ENCODE data around the gene LFNG.

LFNG gene

DNA sequence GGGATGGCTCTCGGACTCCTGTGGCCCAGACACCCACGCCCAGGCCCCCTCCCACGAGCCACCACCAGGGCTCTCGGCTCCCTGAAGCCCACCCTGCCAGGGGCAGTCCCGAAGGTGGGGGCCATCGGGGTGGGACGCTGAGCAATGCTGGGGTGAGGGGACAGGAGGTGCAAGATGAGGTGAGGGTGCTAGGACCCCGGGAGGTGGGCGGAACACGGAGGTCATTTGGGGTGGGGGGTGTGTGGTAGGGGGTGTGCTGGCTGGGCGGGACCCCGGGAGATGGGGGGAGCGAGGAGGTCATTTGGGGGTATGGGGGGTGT lies 17.0 kb upstream of the LFNG start:
- Histone ChIP-seq H3K4me1 (ENCODE audit: control insufficient read depth in 5 of 5, insufficient read depth in 5 of 5, low read length in 5 of 5) (peaks cover 2 to 37% (median 27%) of the 10 kb centered on the region in 5 donors), H3K4me3 (ENCODE audit: low read depth in 1 of 5, low read length in 5 of 5) (no peak overlapping the region), H3K27ac (ENCODE audit: low read depth, low read length) (no peak overlapping the region), H3K27me3 (ENCODE audit: control insufficient read depth in 5 of 5, insufficient read depth in 4 of 5, low read length in 5 of 5) (no peaks in the 10 kb centered on the region), H3K9ac (ENCODE audit: low read length in 5 of 5) (no peak overlapping the region), H3K9me3 (ENCODE audit: control insufficient read depth in 5 of 5, low read length in 5 of 5) (no peaks in the 10 kb centered on the region), H3K36me3 (ENCODE audit: control insufficient read depth in 5 of 5, insufficient read depth in 5 of 5, low read length in 5 of 5) (no peaks in the 10 kb centered on the region)

DNA sequence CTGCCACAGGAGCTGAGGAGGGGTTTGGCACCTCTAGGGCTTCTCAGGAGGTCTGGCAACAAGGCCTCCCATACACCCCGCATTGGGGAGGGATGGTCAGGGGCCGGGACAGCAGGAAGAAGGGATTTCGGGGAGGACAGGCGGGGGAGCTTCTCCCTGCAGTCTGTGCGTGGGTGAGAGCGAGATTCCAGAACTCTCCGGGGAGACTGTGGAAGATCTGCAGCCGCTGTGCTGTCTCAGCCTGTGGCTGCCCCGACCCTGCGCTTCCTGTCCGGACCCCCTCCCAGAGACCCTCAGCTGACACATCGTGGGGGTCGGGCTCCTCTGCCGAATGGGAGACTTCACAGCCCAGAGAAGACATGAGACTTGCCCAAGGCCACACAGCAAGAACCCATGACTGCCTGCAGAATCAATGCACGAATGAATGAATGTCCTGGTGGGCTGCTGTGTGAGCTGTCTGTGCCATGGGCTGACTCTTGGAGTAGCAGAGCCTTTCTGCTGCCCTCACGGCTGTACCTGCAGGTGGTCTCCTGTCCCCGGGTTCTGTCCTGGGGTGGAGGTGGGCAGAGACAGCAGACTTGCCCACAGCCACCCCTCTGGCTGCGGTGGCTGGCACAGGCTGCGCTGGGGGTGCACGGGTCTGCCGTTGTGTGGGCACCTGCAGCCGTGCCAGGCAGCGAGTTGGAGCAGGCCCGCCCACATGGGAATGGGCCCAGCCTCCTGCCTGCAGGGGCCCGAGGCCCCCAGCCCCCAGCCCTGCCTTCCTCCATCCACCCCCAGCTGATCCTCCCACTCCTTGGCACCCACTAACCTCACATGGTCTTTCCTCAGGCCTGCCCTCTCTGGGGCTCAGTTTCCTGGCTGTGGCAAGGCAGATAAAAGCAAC lies 16.3 kb upstream of the LFNG start:
- peaks cover 6 to 38% (median 29%) of the 10 kb centered on the region in 5 donors for H3K4me1 ChIP-seq (ENCODE audit: control insufficient read depth in 5 of 5, insufficient read depth in 5 of 5, low read length in 5 of 5)
- H3K9me3 ChIP-seq (ENCODE audit: control insufficient read depth in 5 of 5, low read length in 5 of 5) = no peaks in the 10 kb centered on the region
- H3K36me3 ChIP-seq (ENCODE audit: control insufficient read depth in 5 of 5, insufficient read depth in 5 of 5, low read length in 5 of 5) = no peaks in the 10 kb centered on the region
- H3K27ac ChIP-seq (ENCODE audit: low read depth, low read length) = no peak overlapping the region
- no peak overlapping the region for H3K9ac ChIP-seq (ENCODE audit: low read length in 5 of 5)
- H3K27me3 ChIP-seq (ENCODE audit: control insufficient read depth in 5 of 5, insufficient read depth in 4 of 5, low read length in 5 of 5) = no peaks in the 10 kb centered on the region
- H3K4me3 ChIP-seq (ENCODE audit: low read depth in 1 of 5, low read length in 5 of 5) = peak overlapping the region in 1 of 5 donors; percentile 2

DNA sequence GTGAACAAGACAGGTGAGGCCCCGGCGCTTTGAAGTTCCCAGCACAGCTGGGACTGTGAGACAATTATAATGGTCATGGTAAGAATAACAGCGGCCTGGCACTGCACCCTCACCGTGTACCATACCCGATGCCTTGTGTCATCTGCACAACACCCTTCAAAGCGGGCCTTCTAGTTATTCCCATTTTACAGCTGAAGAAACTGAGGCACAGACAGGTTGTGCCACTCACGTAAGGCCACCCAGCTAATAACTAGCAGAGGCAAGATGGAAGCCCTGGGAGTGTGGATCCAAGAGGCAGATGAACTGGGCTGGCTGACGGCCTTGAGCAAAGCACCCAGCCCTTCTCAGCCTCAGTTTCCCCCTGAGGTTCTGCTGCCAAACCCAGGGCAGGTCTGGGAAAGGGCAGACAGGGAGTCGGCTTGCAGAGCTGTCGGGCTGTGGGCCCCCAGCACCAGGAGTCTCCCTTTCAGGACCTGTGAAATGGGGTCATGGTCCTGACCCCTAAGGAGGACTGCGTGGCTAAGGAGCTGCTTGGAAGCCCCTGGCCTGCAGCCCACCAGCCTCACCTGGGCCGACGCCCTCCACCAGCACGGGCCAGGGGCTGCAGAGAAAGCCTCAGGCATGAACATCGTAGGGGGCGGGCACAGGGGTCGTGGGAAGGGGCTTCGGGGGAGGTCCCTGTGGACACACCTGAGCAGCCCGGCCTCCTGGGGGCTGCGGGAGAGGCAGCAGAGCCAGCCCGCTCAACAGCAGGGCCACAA lies 15.3 kb upstream of the LFNG start:
- Histone ChIP-seq H3K9ac (ENCODE audit: low read length in 5 of 5) (no peak overlapping the region), H3K27me3 (ENCODE audit: control insufficient read depth in 5 of 5, insufficient read depth in 4 of 5, low read length in 5 of 5) (no peaks in the 10 kb centered on the region), H3K4me3 (ENCODE audit: low read depth in 1 of 5, low read length in 5 of 5) (no peak overlapping the region), H3K36me3 (ENCODE audit: control insufficient read depth in 5 of 5, insufficient read depth in 5 of 5, low read length in 5 of 5) (no peaks in the 10 kb centered on the region), H3K9me3 (ENCODE audit: control insufficient read depth in 5 of 5, low read length in 5 of 5) (no peaks in the 10 kb centered on the region), H3K4me1 (ENCODE audit: control insufficient read depth in 5 of 5, insufficient read depth in 5 of 5, low read length in 5 of 5) (peaks cover 12 to 39% (median 35%) of the 10 kb centered on the region in 5 donors), H3K27ac (ENCODE audit: low read depth, low read length) (no peak overlapping the region)

DNA sequence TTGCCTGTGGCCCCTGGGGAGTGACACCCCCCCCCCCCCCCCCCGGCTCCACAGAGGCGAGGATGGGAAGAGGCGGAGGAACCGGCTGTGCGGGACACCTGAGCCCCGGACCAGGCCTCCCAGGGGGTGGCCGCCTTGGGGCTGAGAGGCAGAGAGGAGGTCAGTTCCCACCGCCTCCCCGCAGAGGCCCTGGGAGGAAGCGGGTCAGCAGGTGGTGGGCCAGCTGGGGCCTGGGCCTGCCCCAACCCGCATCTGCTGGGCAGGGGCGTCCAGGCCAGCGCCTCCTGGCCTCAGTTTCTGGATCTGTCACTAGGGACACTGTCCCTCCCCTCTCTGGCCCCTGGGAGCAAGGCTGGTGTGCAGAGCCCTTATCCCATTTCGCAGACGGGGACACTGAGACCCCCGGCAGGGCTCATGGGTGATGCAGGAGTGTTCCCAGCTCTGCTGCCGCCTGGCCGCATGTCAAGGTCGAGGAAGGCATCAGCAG lies 14.6 kb upstream of the LFNG start:
- no peak overlapping the region for H3K27ac ChIP-seq (ENCODE audit: low read depth, low read length)
- no peaks in the 10 kb centered on the region for H3K36me3 ChIP-seq (ENCODE audit: control insufficient read depth in 5 of 5, insufficient read depth in 5 of 5, low read length in 5 of 5)
- no peaks in the 10 kb centered on the region for H3K27me3 ChIP-seq (ENCODE audit: control insufficient read depth in 5 of 5, insufficient read depth in 4 of 5, low read length in 5 of 5)
- H3K4me3 ChIP-seq (ENCODE audit: low read depth in 1 of 5, low read length in 5 of 5) = no peak overlapping the region
- no peaks in the 10 kb centered on the region for H3K9me3 ChIP-seq (ENCODE audit: control insufficient read depth in 5 of 5, low read length in 5 of 5)
- H3K4me1 ChIP-seq (ENCODE audit: control insufficient read depth in 5 of 5, insufficient read depth in 5 of 5, low read length in 5 of 5) = peaks cover 9 to 41% (median 37%) of the 10 kb centered on the region in 5 donors
- H3K9ac ChIP-seq (ENCODE audit: low read length in 5 of 5) = no peak overlapping the region

DNA sequence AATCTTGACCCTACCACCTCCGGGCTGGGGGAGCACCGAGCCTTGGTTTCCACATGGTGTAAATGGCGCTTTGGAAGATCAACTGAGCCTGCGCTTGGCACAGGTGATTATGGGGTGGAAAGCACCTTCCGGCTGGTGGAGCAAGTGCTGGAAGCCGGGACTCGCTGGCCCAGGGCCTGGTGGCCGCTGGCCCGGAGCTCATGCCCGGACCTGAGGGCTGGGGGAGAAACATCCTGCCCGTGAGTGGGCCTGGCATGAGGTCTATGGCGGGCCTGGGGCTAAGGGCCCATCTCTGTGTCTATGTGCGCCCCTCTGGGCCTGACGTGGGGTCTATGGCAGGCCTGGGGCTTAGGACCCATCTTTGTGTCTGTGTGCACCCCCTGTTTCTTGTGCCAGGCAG lies 14.2 kb upstream of the LFNG start:
- no peak overlapping the region for H3K27ac ChIP-seq (ENCODE audit: low read depth, low read length)
- no peak overlapping the region for H3K4me3 ChIP-seq (ENCODE audit: low read depth in 1 of 5, low read length in 5 of 5)
- no peaks in the 10 kb centered on the region for H3K9me3 ChIP-seq (ENCODE audit: control insufficient read depth in 5 of 5, low read length in 5 of 5)

DNA sequence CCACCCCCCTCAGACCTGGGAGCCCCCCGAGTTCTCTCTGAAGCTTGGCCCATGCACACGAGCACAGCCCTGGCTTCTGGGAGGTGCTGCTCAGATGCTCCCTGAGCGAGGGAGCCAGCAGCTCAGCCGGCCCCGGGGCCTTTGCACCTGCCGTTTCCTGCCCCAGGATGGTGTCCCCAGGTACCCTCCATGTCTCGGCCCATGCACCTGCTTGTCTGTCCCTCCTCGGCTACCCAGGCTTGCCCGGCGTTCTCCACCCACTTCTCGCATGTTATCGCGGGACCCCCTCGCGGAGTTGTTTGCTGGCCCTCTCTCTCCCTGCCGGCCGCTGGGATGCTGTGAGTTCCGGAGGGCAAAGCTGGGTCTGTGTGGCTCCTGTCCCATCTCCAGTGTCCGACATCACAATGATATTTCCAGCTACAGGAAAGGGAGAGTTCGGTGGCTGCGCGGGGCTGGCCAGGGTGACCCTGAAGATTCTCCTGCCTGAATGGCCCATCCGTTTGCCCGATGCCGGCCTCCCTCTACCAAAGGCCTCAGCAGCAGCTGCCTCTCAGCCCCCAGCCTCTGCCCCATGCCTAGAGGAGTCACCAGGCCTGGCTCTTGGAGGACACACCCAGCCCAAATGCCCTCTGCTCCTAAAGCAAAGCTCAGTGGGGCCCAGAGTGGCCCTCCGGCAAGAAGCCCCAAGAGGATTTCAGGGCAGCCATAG lies 12.2 kb upstream of the LFNG start:
- peaks cover 13 to 65% (median 61%) of the 10 kb centered on the region in 5 donors for H3K4me1 ChIP-seq (ENCODE audit: control insufficient read depth in 5 of 5, insufficient read depth in 5 of 5, low read length in 5 of 5)
- H3K27ac ChIP-seq (ENCODE audit: low read depth, low read length) = no peak overlapping the region
- no peaks in the 10 kb centered on the region for H3K9me3 ChIP-seq (ENCODE audit: control insufficient read depth in 5 of 5, low read length in 5 of 5)
- no peaks in the 10 kb centered on the region for H3K27me3 ChIP-seq (ENCODE audit: control insufficient read depth in 5 of 5, insufficient read depth in 4 of 5, low read length in 5 of 5)
- H3K36me3 ChIP-seq (ENCODE audit: control insufficient read depth in 5 of 5, insufficient read depth in 5 of 5, low read length in 5 of 5) = no peaks in the 10 kb centered on the region
- peak overlapping the region in 2 of 5 donors; percentile 13 to 28 for H3K9ac ChIP-seq (ENCODE audit: low read length in 5 of 5)
- peak overlapping the region in 1 of 5 donors; percentile 34 for H3K4me3 ChIP-seq (ENCODE audit: low read depth in 1 of 5, low read length in 5 of 5)

More for the DNA sequence above, 14.2 kb upstream of the LFNG start:
- no peaks in the 10 kb centered on the region for H3K36me3 ChIP-seq (ENCODE audit: control insufficient read depth in 5 of 5, insufficient read depth in 5 of 5, low read length in 5 of 5)
- no peaks in the 10 kb centered on the region for H3K27me3 ChIP-seq (ENCODE audit: control insufficient read depth in 5 of 5, insufficient read depth in 4 of 5, low read length in 5 of 5)
- H3K9ac ChIP-seq (ENCODE audit: low read length in 5 of 5) = no peak overlapping the region
- H3K4me1 ChIP-seq (ENCODE audit: control insufficient read depth in 5 of 5, insufficient read depth in 5 of 5, low read length in 5 of 5) = peaks cover 9 to 45% (median 42%) of the 10 kb centered on the region in 5 donors

DNA sequence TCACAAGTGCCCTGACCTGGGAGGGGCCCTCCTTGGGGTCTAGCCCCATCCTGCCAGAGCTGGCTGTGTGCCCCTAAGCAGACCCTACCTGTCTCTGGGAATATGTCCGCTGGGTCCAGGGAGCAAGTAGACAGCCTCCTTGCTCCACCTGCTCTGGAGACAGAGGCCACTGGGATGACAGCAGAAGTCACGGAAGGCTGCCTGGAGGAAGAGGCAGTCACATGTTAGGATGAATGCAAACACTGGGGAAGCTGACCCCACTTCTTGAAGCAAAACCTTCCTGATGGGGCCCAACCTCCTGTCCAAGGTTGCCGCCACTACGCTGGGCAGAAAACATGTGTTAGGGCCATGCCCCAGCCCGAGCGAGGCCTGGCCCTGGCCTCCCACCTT lies 11.7 kb upstream of the LFNG start:
- no peaks in the 10 kb centered on the region for H3K36me3 ChIP-seq (ENCODE audit: control insufficient read depth in 5 of 5, insufficient read depth in 5 of 5, low read length in 5 of 5)
- H3K27ac ChIP-seq (ENCODE audit: low read depth, low read length) = no peak overlapping the region
- H3K27me3 ChIP-seq (ENCODE audit: control insufficient read depth in 5 of 5, insufficient read depth in 4 of 5, low read length in 5 of 5) = no peaks in the 10 kb centered on the region
- H3K4me3 ChIP-seq (ENCODE audit: low read depth in 1 of 5, low read length in 5 of 5) = peak overlapping the region in 2 of 5 donors; percentile 34 to 42
- no peaks in the 10 kb centered on the region for H3K9me3 ChIP-seq (ENCODE audit: control insufficient read depth in 5 of 5, low read length in 5 of 5)
- H3K9ac ChIP-seq (ENCODE audit: low read length in 5 of 5) = peak overlapping the region in 2 of 5 donors; percentile 13 to 28
- H3K4me1 ChIP-seq (ENCODE audit: control insufficient read depth in 5 of 5, insufficient read depth in 5 of 5, low read length in 5 of 5) = peaks cover 14 to 67% (median 65%) of the 10 kb centered on the region in 5 donors

DNA sequence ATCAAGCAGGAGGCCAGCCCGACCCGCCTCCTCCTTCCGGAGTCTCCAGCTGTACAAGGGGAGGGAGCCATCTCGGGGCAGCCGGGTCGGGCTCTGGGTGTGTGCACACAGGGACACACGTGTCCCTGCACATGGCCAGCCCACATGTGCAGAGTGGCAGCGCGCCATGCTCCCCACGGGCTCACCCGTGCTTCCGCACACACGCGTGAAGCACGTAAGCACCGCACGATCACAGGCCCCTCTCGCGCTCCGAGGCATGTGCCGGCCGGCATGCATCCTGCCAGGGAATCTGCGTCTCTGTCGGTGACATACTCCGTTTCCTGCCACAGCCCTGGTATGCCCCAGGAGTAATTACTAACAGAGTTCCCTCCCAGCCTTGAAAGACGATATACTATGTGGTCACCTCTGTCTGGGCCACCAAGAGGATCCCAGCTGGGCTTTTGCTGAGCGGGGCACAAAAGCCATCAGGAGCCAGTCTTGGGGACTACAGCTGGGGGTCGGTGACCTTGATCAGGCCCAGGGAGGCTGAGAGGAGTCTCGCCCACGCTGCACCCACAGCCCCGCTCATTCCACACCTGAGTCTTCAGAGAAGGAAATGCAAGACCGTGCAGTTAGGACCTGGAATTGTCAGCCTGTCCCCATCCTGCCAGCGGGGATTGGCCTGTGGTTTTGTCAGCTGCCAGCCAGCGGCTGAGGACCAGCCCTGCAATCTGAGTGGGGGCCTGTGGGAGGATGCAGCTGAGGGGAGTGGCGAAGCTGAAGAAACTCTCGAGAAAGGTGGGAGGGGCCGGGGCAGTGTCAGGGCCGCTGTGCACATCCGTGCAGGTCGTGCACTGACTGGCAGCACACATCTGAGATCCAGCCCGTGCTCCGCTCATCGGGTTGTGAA lies 11.0 kb upstream of the LFNG start:
- Histone ChIP-seq H3K9me3 (ENCODE audit: control insufficient read depth in 5 of 5, low read length in 5 of 5) (no peaks in the 10 kb centered on the region), H3K36me3 (ENCODE audit: control insufficient read depth in 5 of 5, insufficient read depth in 5 of 5, low read length in 5 of 5) (no peaks in the 10 kb centered on the region), H3K9ac (ENCODE audit: low read length in 5 of 5) (peak overlapping the region in 2 of 5 donors; percentile 28 to 35), H3K4me3 (ENCODE audit: low read depth in 1 of 5, low read length in 5 of 5) (peak overlapping the region in 3 of 5 donors; percentile 22 to 42 (median 34)), H3K27ac (ENCODE audit: low read depth, low read length) (peak overlapping the region; percentile 23), H3K27me3 (ENCODE audit: control insufficient read depth in 5 of 5, insufficient read depth in 4 of 5, low read length in 5 of 5) (no peaks in the 10 kb centered on the region), H3K4me1 (ENCODE audit: control insufficient read depth in 5 of 5, insufficient read depth in 5 of 5, low read length in 5 of 5) (peaks cover 14 to 63% (median 60%) of the 10 kb centered on the region in 5 donors)

DNA sequence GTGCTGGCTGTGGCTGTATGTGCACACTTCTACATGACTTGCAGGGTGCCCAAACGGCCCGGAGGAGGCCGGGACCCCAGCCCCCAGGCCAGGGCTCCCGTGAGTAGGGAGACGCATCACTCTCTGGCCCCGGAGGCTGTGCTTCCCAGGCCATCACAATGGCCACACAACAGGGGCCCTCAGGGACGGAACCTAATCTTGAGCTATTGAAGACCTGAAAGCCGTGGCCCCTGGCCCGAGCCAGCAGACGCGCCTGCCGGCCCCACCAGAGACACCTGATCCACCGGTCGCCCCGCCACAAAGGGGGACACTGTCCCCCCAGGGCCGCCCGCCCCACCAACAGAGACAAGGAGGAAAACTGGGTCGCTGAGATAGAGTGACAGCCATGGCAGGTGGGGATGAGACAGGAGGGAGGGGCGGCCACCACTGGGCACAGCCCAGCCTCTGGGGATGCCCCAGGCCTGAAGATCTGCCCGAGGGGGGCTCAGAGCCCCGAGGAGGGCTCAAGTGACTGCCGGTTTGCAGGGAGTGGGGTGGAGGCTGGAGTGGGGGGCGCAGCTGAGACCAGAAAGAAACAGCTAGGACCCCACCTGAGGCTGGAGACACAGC lies 10.2 kb upstream of the LFNG start:
- peak overlapping the region in 1 of 5 donors; percentile 34 for H3K4me3 ChIP-seq (ENCODE audit: low read depth in 1 of 5, low read length in 5 of 5)
- H3K27ac ChIP-seq (ENCODE audit: low read depth, low read length) = peak overlapping the region; percentile 23
- no peaks in the 10 kb centered on the region for H3K9me3 ChIP-seq (ENCODE audit: control insufficient read depth in 5 of 5, low read length in 5 of 5)
- no peaks in the 10 kb centered on the region for H3K27me3 ChIP-seq (ENCODE audit: control insufficient read depth in 5 of 5, insufficient read depth in 4 of 5, low read length in 5 of 5)
- H3K36me3 ChIP-seq (ENCODE audit: control insufficient read depth in 5 of 5, insufficient read depth in 5 of 5, low read length in 5 of 5) = no peaks in the 10 kb centered on the region
- H3K4me1 ChIP-seq (ENCODE audit: control insufficient read depth in 5 of 5, insufficient read depth in 5 of 5, low read length in 5 of 5) = peaks cover 14 to 62% (median 56%) of the 10 kb centered on the region in 5 donors
- peak overlapping the region in 2 of 5 donors; percentile 23 to 35 for H3K9ac ChIP-seq (ENCODE audit: low read length in 5 of 5)
